PFSK-1 (cell line): Measurements from ENCODE around the gene DMWD.

Experiments
- FOXP2 ChIP-seq: optimal IDR thresholded peaks from 2 replicates; pipeline ENCODE3; 2011; ENCODE audit warnings: borderline replicate concordance, control low read depth, inconsistent platforms; ENCODE audit not compliant: insufficient read depth; ENCODE audit errors: extremely low read length, extremely low read depth
- POLR2AphosphoS5 ChIP-seq: IDR thresholded peaks from 2 replicates; pipeline ENCODE4 v1.6.1; 2012; ENCODE audit warnings: low read depth, mild to moderate bottlenecking, control low read depth, low read length, moderate library complexity
- REST ChIP-seq, 2 experiments: IDR thresholded peaks; 2 replicates each; pipeline versions ENCODE4 v1.6.1 to v1.8.0; 2011 to 2012; ENCODE audit warnings: low read depth in 2 of 2, low read length in 2 of 2, control low read depth in 1 of 2, inconsistent platforms in 1 of 2, mild to moderate bottlenecking in 1 of 2, moderate library complexity in 1 of 2; ENCODE audit not compliant: insufficient read depth in 1 of 2
- SIN3A ChIP-seq: IDR thresholded peaks from 2 replicates; pipeline ENCODE4 v1.6.1; 2012; ENCODE audit warnings: mild to moderate bottlenecking, low read length, moderate library complexity, borderline replicate concordance; ENCODE audit not compliant: insufficient read depth

GRCh38 chr19:45778010-45778661, 14.5 kb downstream of the DMWD start:
- TF ChIP-seq POLR2AphosphoS5 = no peak
- no peak for TF ChIP-seq SIN3A
- TF ChIP-seq REST (IDR thresholded peaks at IDR 0.05; ENCODE audit: insufficient read depth in 1 of 2, low read depth in 2 of 2, low read length in 2 of 2) = no peak
- no peak for TF ChIP-seq FOXP2
